B cell (primary cell): Measurements from ENCODE around the gene FOXN3.

Experiments
- EZH2 ChIP-seq: IDR thresholded peaks from 2 replicates; pipeline ENCODE4 v1.6.1; 2012; ENCODE audit warnings: borderline replicate concordance, low read depth, mild to moderate bottlenecking, moderate library complexity, low read length; ENCODE audit not compliant: insufficient read depth, poor library complexity, severe bottlenecking
- TF ChIP-seq, protein P1 (sequence below): fragments of 200-600 bp; IDR thresholded peaks from one replicate; pipeline ENCODE4 v1.8.0; 2022; ENCODE audit warnings: antibody characterized with exemption, mild to moderate bottlenecking

DNA sequence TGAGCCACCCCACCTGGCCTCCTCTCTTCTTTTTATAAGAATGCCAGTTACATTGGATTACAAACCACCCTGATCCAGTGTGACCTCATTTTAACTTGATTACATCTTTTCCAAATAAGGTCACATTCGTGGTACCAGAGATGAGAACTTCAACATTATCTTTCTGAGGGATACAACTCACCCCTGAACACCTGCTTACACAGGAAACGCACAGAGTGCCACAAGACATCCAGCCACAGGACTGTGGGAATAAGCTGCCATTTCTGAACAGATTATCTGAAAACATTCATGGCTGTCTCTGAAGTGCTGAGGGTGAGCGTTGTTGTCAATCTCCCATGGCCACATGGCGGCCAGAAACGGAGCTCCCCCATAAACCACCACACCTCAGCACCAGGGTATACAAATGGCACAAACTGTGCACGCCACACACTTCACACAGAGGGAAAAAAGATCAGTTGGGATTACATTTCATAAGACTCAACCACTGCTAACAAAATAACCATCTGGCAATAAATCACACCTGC is 23.7 kb downstream of the FOXN3 start:
- no peak for TF ChIP-seq EZH2
- TF ChIP-seq, protein P1, sequence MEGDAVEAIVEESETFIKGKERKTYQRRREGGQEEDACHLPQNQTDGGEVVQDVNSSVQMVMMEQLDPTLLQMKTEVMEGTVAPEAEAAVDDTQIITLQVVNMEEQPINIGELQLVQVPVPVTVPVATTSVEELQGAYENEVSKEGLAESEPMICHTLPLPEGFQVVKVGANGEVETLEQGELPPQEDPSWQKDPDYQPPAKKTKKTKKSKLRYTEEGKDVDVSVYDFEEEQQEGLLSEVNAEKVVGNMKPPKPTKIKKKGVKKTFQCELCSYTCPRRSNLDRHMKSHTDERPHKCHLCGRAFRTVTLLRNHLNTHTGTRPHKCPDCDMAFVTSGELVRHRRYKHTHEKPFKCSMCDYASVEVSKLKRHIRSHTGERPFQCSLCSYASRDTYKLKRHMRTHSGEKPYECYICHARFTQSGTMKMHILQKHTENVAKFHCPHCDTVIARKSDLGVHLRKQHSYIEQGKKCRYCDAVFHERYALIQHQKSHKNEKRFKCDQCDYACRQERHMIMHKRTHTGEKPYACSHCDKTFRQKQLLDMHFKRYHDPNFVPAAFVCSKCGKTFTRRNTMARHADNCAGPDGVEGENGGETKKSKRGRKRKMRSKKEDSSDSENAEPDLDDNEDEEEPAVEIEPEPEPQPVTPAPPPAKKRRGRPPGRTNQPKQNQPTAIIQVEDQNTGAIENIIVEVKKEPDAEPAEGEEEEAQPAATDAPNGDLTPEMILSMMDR, result no peak
